B cell (primary cell): Measurements from ENCODE around the gene ATP10B. TPM values are rescaled to one million over a fixed set of nuclear protein-coding genes. Genes with fewer than 3 reads are reported as not detected.

Source experiments
- ATAC-seq: fragments of 200-7000 bp; cut with Tn5 transposase; one replicate; pipeline ENCODE4 v1.10.0; 2021; ENCODE audit warnings: low read depth, mild to moderate bottlenecking, moderate number of reproducible peaks, moderate library complexity
- CTCF ChIA-PET: fragments of 350-600 bp; sonication (Branson Sonifier 250); formaldehyde crosslinking; loops from one replicate; lab custom pipeline; 2021; ENCODE audit warnings: antibody characterized with exemption, inconsistent platforms; lab: Charles Lee
- POLR2A ChIA-PET: fragments of 350-600 bp; sonication (Branson Sonifier 250); formaldehyde crosslinking; loops from one replicate; lab custom pipeline; 2021; ENCODE audit warnings: antibody characterized with exemption; lab: Charles Lee
- DNase-seq: peaks from one replicate; pipeline ENCODE4 v3.0.0; 2013
- H2AFZ ChIP-seq: 2 replicates; pipeline ENCODE4 v1.6.1; 2012; ENCODE audit warnings: mild to moderate bottlenecking, low read depth, low read length; ENCODE audit not compliant: insufficient read depth, poor library complexity, severe bottlenecking
- H3K27ac ChIP-seq, 2 donors: 1 replicate in 1 of 2; 2 replicates in 1 of 2; pipeline ENCODE4 v1.5.1; 2012 to 2013; ENCODE audit warnings: low read length in 2 of 2, mild to moderate bottlenecking in 2 of 2, moderate library complexity in 1 of 2
- H3K27me3 ChIP-seq, 4 experiments: fragments of 200-600 bp in 1 of 4; sonication (generic) in 1 of 4; replicated peaks in 1 of 4; 1 replicate in 2 of 4; 2 replicates in 2 of 4; pipeline versions ENCODE4 v1.6.1 to v1.7.0; 2013 to 2016; ENCODE audit warnings: low read length in 3 of 4, mild to moderate bottlenecking in 2 of 4, mixed read lengths in 1 of 4, moderate library complexity in 1 of 4; ENCODE audit not compliant: insufficient read depth in 4 of 4, control insufficient read depth in 3 of 4; ENCODE audit errors: control extremely low read depth in 1 of 4
- H3K36me3 ChIP-seq, 2 experiments: replicated peaks in 1 of 2; 1 replicate in 1 of 2; 2 replicates in 1 of 2; pipeline versions ENCODE4 v1.6.1 to v1.7.1; 2013; ENCODE audit warnings: low read length in 1 of 2; ENCODE audit not compliant: insufficient read depth in 2 of 2, control insufficient read depth in 1 of 2; ENCODE audit errors: control extremely low read depth in 1 of 2, extremely low read depth in 1 of 2
- H3K4me1 ChIP-seq, 2 donors: fragments of 200-600 bp in 1 of 2; sonication (generic) in 1 of 2; 1 replicate in 1 of 2; 2 replicates in 1 of 2; pipeline versions ENCODE4 v1.5.1 to v1.6.1; 2013 to 2017; ENCODE audit warnings: low read length in 2 of 2; ENCODE audit not compliant: control insufficient read depth in 2 of 2, insufficient read depth in 2 of 2
- H3K4me2 ChIP-seq: replicated peaks from 2 replicates; pipeline ENCODE3; 2012; ENCODE audit warnings: mild to moderate bottlenecking, low read depth, low read length; ENCODE audit not compliant: poor library complexity, severe bottlenecking
- H3K4me3 ChIP-seq, 5 experiments: fragments of 200-600 bp in 1 of 5; sonication (generic) in 1 of 5; 1 replicate in 3 of 5; 2 replicates in 2 of 5; pipeline versions ENCODE4 v1.5.1 to v1.7.0; 2011 to 2016; ENCODE audit warnings: low read length in 4 of 5, mild to moderate bottlenecking in 4 of 5, low read depth in 2 of 5, control low read depth in 1 of 5, moderate library complexity in 1 of 5; ENCODE audit not compliant: insufficient read depth in 1 of 5; ENCODE audit errors: control extremely low read depth in 1 of 5, extremely low read depth in 1 of 5
- H3K79me2 ChIP-seq: fragments of 200-600 bp; sonication (generic); one replicate; pipeline ENCODE4 v1.6.0; 2016; ENCODE audit warnings: low read length; ENCODE audit not compliant: control insufficient read depth, insufficient read depth
- H3K9ac ChIP-seq: fragments of 200-600 bp; sonication (generic); 2 replicates; pipeline ENCODE4 v1.6.1; 2017; ENCODE audit warnings: mild to moderate bottlenecking, low read length, moderate library complexity
- H3K9me3 ChIP-seq, 3 donors: one replicate each; pipeline versions ENCODE4 v1.6.1 to v1.7.1; 2013; ENCODE audit warnings: low read length in 2 of 3; ENCODE audit not compliant: control insufficient read depth in 2 of 3, insufficient read depth in 1 of 3; ENCODE audit errors: control extremely low read depth in 1 of 3
- H4K20me1 ChIP-seq: 2 replicates; pipeline ENCODE4 v1.6.0; 2012; ENCODE audit warnings: mild to moderate bottlenecking, low read length; ENCODE audit not compliant: insufficient read depth, control insufficient read depth, poor library complexity, severe bottlenecking
- H3K27ac Mint-ChIP-seq: one replicate; pipeline ENCODE4 v1.8.0; 2021; ENCODE audit warnings: mixed read lengths
- H3K27me3 Mint-ChIP-seq: one replicate; pipeline ENCODE4 v1.8.0; 2021; ENCODE audit warnings: mixed read lengths
- H3K4me1 Mint-ChIP-seq: one replicate; pipeline ENCODE4 v1.8.0; 2021; ENCODE audit warnings: mixed read lengths
- H3K4me3 Mint-ChIP-seq: one replicate; pipeline ENCODE4 v1.8.0; 2021; ENCODE audit warnings: mixed read lengths
- H3K9me3 Mint-ChIP-seq: one replicate; pipeline ENCODE4 v1.8.0; 2022; ENCODE audit warnings: mixed read lengths; ENCODE audit not compliant: insufficient read depth
- EZH2 ChIP-seq: IDR thresholded peaks from 2 replicates; pipeline ENCODE4 v1.6.1; 2012; ENCODE audit warnings: borderline replicate concordance, low read depth, mild to moderate bottlenecking, moderate library complexity, low read length; ENCODE audit not compliant: insufficient read depth, poor library complexity, severe bottlenecking
- WGBS: methylation state at CpG from one replicate; pipeline ENCODE4 v1.1.5; 2013; ENCODE audit warnings: missing lambda C conversion rate; ENCODE audit not compliant: insufficient coverage; 5-methylcytosine and 5-hydroxymethylcytosine counted together
- intact Hi-C: fragments of 100-400 bp; cut with micrococcal nuclease; formaldehyde crosslinking; loops from one replicate; pipeline ENCODE4 v1.10.0; 2022
- polyA plus RNA-seq: library from polyadenylated mRNA; depleted of rRNA; stranded (reverse); fragments of >200 nt; gene quantifications from 2 replicates; pipeline ENCODE4 v1.2.3, GENCODE V29; 2012
- total RNA-seq, 2 donors: library from RNA; stranded (reverse); fragments of 120-200 nt in 1 of 2; gene quantifications; 1 replicate in 1 of 2; 2 replicates in 1 of 2; pipeline versions ENCODE4 v1.2.3 to v1.2.4, GENCODE V29; 2013 to 2022
- TF ChIP-seq, protein P1 (sequence below): fragments of 200-600 bp; IDR thresholded peaks from one replicate; pipeline ENCODE4 v1.8.0; 2022; ENCODE audit warnings: antibody characterized with exemption, mild to moderate bottlenecking

Gene ATP10B
- total and polyA plus RNA-seq, 2 donors (not counting 1 experiment from before 2014, with no cell fraction given), result not detected

DNA sequence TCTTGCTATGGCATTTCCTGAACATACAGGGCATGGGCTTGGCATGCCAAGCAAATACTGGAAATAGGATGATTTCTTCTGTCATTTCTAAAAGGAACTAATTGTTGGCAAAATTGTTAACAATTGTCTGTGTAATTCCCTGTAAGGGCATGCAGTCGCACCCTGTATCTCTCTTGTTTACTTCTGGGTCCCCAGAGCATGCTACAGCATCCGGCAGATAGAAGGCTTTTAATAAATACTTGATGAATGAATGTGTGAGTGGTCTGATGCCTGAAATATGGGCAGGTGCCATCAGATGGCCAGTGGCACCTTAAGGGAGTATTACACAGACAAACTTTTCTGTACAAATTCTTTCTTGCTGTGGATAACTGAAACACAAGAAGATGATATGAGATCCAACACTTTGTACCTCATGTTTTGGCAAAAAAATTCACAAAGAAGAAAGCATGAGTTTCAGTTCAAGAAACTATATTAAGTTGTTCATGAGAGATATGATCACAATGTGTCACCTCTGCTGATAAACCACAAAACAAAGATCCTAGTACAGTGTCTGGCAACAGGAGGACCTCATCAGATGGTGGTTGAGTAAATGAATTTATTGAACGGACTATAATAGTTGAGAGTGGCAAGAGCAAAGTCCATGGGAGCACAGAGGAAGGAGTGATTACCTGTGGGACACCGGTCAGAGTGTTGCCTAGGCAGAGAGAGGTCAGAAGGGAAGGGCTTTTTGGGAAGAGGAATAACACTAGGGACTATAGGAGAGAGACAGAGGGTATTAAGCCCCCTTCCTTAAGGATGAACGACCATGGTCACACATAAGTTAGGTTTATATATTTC lies 194.2 kb downstream of the ATP10B start:
- peaks cover 2% of the 10 kb centered on the region for H3K9me3 Mint-ChIP-seq
- Histone ChIP-seq H4K20me1 (no peaks in the 10 kb centered on the region), H3K79me2 (no peaks in the 10 kb centered on the region), H3K4me2 (no peak overlapping the region), H3K27me3 (no peaks in the 10 kb centered on the region), H3K9ac (no peak overlapping the region), H3K4me1 (no peaks in the 10 kb centered on the region), H3K4me3 (no peak overlapping the region), H2AFZ (no peak overlapping the region), H3K36me3 (no peaks in the 10 kb centered on the region), H3K9me3 (no peaks in the 10 kb centered on the region), H3K27ac (no peak overlapping the region)
- H3K27ac Mint-ChIP-seq, result no peak overlapping the region
- no peak for TF ChIP-seq EZH2
- TF ChIP-seq, protein P1, sequence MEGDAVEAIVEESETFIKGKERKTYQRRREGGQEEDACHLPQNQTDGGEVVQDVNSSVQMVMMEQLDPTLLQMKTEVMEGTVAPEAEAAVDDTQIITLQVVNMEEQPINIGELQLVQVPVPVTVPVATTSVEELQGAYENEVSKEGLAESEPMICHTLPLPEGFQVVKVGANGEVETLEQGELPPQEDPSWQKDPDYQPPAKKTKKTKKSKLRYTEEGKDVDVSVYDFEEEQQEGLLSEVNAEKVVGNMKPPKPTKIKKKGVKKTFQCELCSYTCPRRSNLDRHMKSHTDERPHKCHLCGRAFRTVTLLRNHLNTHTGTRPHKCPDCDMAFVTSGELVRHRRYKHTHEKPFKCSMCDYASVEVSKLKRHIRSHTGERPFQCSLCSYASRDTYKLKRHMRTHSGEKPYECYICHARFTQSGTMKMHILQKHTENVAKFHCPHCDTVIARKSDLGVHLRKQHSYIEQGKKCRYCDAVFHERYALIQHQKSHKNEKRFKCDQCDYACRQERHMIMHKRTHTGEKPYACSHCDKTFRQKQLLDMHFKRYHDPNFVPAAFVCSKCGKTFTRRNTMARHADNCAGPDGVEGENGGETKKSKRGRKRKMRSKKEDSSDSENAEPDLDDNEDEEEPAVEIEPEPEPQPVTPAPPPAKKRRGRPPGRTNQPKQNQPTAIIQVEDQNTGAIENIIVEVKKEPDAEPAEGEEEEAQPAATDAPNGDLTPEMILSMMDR, result no peak
- DNase-seq, result no peak
- POLR2A ChIA-PET, result no interaction called here
- WGBS, result 86% methylated on average over 3 of the region's 5 CpGs
- no peak overlapping the region for H3K4me3 Mint-ChIP-seq
- CTCF ChIA-PET, result no interaction called here
- H3K27me3 Mint-ChIP-seq, result peaks cover 20% of the 10 kb centered on the region
- intact Hi-C loops, result no loop called here
- H3K4me1 Mint-ChIP-seq, result no peaks in the 10 kb centered on the region
- ATAC-seq, result no peak

DNA sequence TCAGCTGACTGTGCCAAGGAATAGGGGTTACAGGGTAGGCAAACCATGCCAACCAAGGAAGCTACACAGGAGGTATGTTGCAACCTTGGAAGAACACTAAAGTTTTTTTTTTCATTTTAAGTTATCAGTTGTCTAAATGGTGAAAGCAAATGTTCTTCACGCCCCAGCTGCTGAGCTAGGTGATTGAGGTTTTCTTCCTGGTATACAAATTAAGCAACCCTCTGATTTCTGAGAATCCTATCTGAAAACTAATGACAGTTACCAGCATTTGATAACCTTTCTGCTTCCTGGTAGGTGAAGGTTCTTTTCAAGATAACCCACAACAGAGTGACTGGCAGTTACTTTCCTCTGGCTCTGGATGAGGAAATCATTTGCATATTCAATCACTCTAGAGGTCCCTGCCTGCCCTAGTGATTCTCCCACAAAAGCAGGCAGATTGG lies 194.9 kb downstream of the ATP10B start:
- ChIA-PET CTCF (no interaction called here), POLR2A (no interaction called here)
- H3K4me3 Mint-ChIP-seq, result no peak overlapping the region
- no peak overlapping the region for H3K27ac Mint-ChIP-seq
- Histone ChIP-seq H3K27ac (no peak overlapping the region), H2AFZ (no peak overlapping the region), H3K4me1 (no peaks in the 10 kb centered on the region), H4K20me1 (no peaks in the 10 kb centered on the region), H3K9ac (no peak overlapping the region), H3K36me3 (no peaks in the 10 kb centered on the region), H3K79me2 (no peaks in the 10 kb centered on the region), H3K4me3 (no peak overlapping the region), H3K4me2 (no peak overlapping the region), H3K9me3 (no peaks in the 10 kb centered on the region), H3K27me3 (no peaks in the 10 kb centered on the region)
- intact Hi-C loops, result no loop called here
- no peak for DNase-seq
- H3K4me1 Mint-ChIP-seq, result no peaks in the 10 kb centered on the region
- no CpG with 5 or more reads among the region's 1 CpG for WGBS
- H3K9me3 Mint-ChIP-seq, result peaks cover 2% of the 10 kb centered on the region
- H3K27me3 Mint-ChIP-seq, result peaks cover 20% of the 10 kb centered on the region
- no peak for TF ChIP-seq EZH2
- TF ChIP-seq, protein P1, result no peak
- ATAC-seq, result no peak
